ENCODE results near the gene PCDHGA7. TPM values are rescaled to one million over a fixed set of nuclear protein-coding genes. Genes with fewer than 3 reads are reported as not detected.

Gene PCDHGA7
- total RNA-seq, 1 donor from 2014 or later: 0.11 TPM

DNA sequence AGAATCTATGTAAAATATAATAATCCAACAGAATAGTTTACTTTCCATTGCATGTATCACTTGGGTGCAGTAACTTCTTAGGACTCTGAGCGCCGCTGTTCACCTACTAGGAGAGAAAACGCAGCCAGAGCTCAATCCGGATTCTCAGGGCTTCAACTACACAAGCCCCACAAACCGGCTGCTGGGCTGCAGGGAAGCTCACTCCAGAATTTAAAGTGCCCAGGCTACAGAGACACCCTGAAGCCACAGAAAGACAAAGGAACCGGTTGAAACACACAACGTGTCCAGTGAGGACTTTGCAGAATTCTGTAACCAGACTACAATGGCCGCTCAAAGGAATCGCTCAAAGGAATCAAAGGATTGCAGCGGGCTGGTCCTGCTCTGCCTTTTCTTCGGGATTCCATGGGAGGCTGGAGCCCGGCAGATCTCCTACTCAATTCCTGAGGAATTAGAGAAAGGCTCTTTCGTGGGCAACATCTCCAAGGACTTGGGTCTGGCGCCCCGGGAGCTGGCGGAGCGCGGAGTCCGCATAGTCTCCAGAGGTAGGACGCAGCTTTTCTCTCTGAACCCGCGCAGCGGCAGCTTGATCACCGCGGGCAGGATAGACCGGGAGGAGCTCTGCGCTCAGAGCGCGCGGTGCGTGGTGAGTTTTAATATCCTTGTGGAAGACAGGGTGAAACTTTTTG, 30.5 kb downstream of the PCDHGA7 start, which contains the start of gene PCDHGA10:
PCDHGA10 (plus strand) TSS at position 134 of the 686 bp plus-strand sequence; CDS start at position 323, 189 bp downstream.

DNA sequence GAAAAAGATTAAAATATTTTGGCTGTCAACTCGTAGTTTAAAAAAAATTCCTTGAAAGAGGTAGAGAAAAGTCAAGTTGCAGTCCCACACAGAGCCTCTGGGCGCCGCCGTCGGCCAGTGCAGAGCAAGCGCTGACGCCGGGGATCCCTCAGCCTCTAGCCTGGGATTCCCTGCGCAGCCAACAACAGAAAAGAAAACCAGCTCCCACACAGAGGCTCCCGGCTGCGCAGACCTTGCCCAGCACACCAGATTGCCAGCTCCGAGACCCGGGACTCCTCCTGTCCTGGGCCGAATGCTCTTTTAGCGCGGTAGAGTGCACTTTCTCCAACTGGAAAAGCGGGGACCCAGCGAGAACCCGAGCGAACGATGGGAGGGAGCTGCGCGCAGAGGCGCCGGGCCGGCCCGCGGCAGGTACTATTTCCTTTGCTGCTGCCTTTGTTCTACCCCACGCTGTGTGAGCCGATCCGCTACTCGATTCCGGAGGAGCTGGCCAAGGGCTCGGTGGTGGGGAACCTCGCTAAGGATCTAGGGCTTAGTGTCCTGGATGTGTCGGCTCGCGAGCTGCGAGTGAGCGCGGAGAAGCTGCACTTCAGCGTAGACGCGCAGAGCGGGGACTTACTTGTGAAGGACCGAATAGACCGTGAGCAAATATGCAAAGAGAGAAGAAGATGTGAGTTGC, 35.1 kb downstream of the PCDHGA7 start, which contains the start of gene PCDHGB7:
PCDHGB7 (plus strand) TSS at position 184 of the 679 bp plus-strand sequence; CDS start at position 367, 183 bp downstream.

DNA sequence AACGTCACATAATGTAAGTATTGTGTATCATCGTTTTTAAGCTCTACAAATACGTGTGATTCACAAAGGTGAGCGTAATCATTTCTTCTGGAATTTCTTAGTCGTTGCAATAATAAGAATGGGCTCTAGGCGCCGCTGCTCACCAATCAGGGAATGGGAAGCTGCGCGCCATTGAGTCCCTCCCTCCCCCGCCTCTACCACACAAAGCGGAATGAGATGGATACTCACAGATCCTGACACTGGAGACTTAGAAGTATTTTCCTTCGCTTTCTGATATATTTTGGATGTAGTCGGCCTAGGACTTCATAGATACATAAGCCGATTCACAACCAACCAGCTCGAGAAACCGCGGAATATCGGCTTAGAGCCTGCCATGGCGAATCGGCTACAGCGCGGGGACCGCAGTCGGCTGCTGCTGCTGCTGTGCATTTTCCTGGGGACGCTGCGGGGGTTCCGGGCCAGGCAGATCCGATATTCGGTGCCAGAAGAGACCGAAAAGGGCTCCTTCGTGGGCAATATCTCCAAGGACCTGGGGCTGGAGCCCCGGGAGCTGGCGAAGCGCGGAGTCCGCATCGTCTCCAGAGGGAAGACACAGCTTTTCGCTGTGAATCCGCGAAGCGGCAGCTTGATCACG, 38.4 kb downstream of the PCDHGA7 start, which contains the start of gene PCDHGA11:
PCDHGA11 (plus strand) TSS at position 197 of the 634 bp plus-strand sequence; CDS start at position 374, 177 bp downstream.

DNA sequence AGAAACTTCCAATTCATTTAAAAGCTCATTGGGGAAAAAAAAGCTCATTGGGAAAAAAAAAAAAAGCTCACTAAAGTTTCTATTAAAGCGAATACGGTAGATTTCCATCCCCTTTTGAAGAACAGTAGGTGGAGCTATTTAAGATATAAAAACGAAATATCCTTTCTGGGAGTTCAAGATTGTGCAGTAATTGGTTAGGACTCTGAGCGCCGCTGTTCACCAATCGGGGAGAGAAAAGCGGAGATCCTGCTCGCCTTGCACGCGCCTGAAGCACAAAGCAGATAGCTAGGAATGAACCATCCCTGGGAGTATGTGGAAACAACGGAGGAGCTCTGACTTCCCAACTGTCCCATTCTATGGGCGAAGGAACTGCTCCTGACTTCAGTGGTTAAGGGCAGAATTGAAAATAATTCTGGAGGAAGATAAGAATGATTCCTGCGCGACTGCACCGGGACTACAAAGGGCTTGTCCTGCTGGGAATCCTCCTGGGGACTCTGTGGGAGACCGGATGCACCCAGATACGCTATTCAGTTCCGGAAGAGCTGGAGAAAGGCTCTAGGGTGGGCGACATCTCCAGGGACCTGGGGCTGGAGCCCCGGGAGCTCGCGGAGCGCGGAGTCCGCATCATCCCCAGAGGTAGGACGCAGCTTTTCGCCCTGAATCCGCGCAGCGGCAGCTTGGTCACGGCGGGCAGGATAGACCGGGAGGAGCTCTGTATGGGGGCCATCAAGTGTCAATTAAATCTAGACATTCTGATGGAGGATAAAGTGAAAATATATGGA, 48.0 kb downstream of the PCDHGA7 start, which contains the start of gene PCDHGA12:
PCDHGA12 (plus strand) TSS at position 176 of the 782 bp plus-strand sequence; CDS start at position 429, 253 bp downstream.

Other genes with a start within 250 kb of the PCDHGA7 start
- not detected in 2 replicates for gene PCDHB5, start 247.5 kb upstream of the PCDHGA7 start, total RNA-seq
- not detected in 2 replicates for gene PCDHB6, start 232.7 kb upstream of the PCDHGA7 start, total RNA-seq
- not detected in 2 replicates for gene PCDHB7, start 210.1 kb upstream of the PCDHGA7 start, total RNA-seq
- not detected in 2 replicates for gene PCDHB8, start 205.0 kb upstream of the PCDHGA7 start, total RNA-seq
- gene PCDHB16, start 200.4 kb upstream of the PCDHGA7 start, total RNA-seq: 0.16 TPM in 1 of 2 replicates, not detected in the other
- 0.08 TPM in 1 of 2 replicates, not detected in the other for gene PCDHB9, start 195.6 kb upstream of the PCDHGA7 start, total RNA-seq
- under 0.01 and 0.04 TPM in 2 replicates for gene PCDHB10, start 190.4 kb upstream of the PCDHGA7 start, total RNA-seq
- gene PCDHB11, start 183.1 kb upstream of the PCDHGA7 start, total RNA-seq: not detected in 2 replicates
- not detected in 2 replicates for gene PCDHB12, start 174.0 kb upstream of the PCDHGA7 start, total RNA-seq
- not detected in 2 replicates for gene PCDHB13, start 168.8 kb upstream of the PCDHGA7 start, total RNA-seq
- gene PCDHB14, start 159.4 kb upstream of the PCDHGA7 start, total RNA-seq: 0.04 TPM in 1 of 2 replicates, not detected in the other
- 0.04 and 0.08 TPM in 2 replicates for gene PCDHB15, start 137.3 kb upstream of the PCDHGA7 start, total RNA-seq
- not detected in 2 replicates for gene SLC25A2, start 78.7 kb upstream of the PCDHGA7 start, total RNA-seq
- 28.9 and 35.5 TPM in 2 replicates for gene TAF7, start 62.0 kb upstream of the PCDHGA7 start, total RNA-seq
- not detected in 2 replicates for gene PCDHGA1, start 52.2 kb upstream of the PCDHGA7 start, total RNA-seq
- gene PCDHGA2, start 44.0 kb upstream of the PCDHGA7 start, total RNA-seq: 0.04 and 0.55 TPM in 2 replicates
- 0.04 and 0.08 TPM in 2 replicates for gene PCDHGA3, start 38.9 kb upstream of the PCDHGA7 start, total RNA-seq
- 0.23 and 0.38 TPM in 2 replicates for gene PCDHGB1, start 32.6 kb upstream of the PCDHGA7 start, total RNA-seq
- 0.08 and 0.15 TPM in 2 replicates for gene PCDHGA4, start 27.7 kb upstream of the PCDHGA7 start, total RNA-seq
- gene PCDHGB2, start 22.7 kb upstream of the PCDHGA7 start, total RNA-seq: 0.08 and 0.23 TPM in 2 replicates
- under 0.01 TPM in 1 of 2 replicates, not detected in the other for gene PCDHGA5, start 18.6 kb upstream of the PCDHGA7 start, total RNA-seq
- gene PCDHGB3, start 12.5 kb upstream of the PCDHGA7 start, total RNA-seq: 0.31 and 0.46 TPM in 2 replicates
- gene PCDHGA6, start 8.9 kb upstream of the PCDHGA7 start, total RNA-seq: 0.15 and 0.16 TPM in 2 replicates
- 1.5 and 3.7 TPM in 2 replicates for gene PCDHGB4, start 5.0 kb downstream of the PCDHGA7 start, total RNA-seq
- gene PCDHGA8, start 9.9 kb downstream of the PCDHGA7 start, total RNA-seq: 0.08 and 0.39 TPM in 2 replicates
- 3.3 and 5.9 TPM in 2 replicates for gene PCDHGB5, start 15.2 kb downstream of the PCDHGA7 start, total RNA-seq
- gene PCDHGA9, start 20.0 kb downstream of the PCDHGA7 start, total RNA-seq: 0.53 and 0.70 TPM in 2 replicates
- 0.61 and 0.70 TPM in 2 replicates for gene PCDHGB6, start 25.3 kb downstream of the PCDHGA7 start, total RNA-seq
- gene PCDHGA10, start 30.2 kb downstream of the PCDHGA7 start, total RNA-seq: 1.3 and 1.6 TPM in 2 replicates
- 1.3 and 2.3 TPM in 2 replicates for gene PCDHGB7, start 34.9 kb downstream of the PCDHGA7 start, total RNA-seq
- gene PCDHGA11, start 38.3 kb downstream of the PCDHGA7 start, total RNA-seq: 0.84 and 0.94 TPM in 2 replicates
- 1.6 and 4.0 TPM in 2 replicates for gene PCDHGA12, start 47.8 kb downstream of the PCDHGA7 start, total RNA-seq
- gene PCDHGC3, start 93.2 kb downstream of the PCDHGA7 start, total RNA-seq: 21.8 and 60.9 TPM in 2 replicates
- 0.19 and 0.31 TPM in 2 replicates for gene PCDHGC4, start 102.3 kb downstream of the PCDHGA7 start, total RNA-seq
- 1.2 and 5.0 TPM in 2 replicates for gene PCDHGC5, start 106.3 kb downstream of the PCDHGA7 start, total RNA-seq
- gene DIAPH1, start 236.3 kb downstream of the PCDHGA7 start, total RNA-seq: 99.0 and 100 TPM in 2 replicates

Data from hair follicular keratinocyte (primary cell).